A549 (cell line): Measurements from ENCODE around the gene ZNF282.

Source experiments
- CEBPB ChIP-seq, 2 experiments: fragments of >200 bp in 1 of 2; sonication (Bioruptor Twin) in 1 of 2; formaldehyde crosslinking in 1 of 2; IDR thresholded peaks; 2 replicates each; pipeline ENCODE4 v1.6.1; 2012 to 2016
- CTCF ChIP-seq: fragments of >200 bp; sonication (Bioruptor Twin); formaldehyde crosslinking; IDR thresholded peaks from 3 replicates; pipeline ENCODE4 v1.5.1; 2016
- JUNB ChIP-seq: fragments of >200 bp; sonication (Bioruptor Twin); formaldehyde crosslinking; IDR thresholded peaks from 2 replicates; pipeline ENCODE4 v1.6.1; 2016
- MAX ChIP-seq: IDR thresholded peaks from 2 replicates; pipeline ENCODE4 v1.6.1; 2012
- MAZ ChIP-seq: fragments of 150-350 bp; IDR thresholded peaks from 2 replicates; pipeline ENCODE4 v1.6.1; 2014; ENCODE audit warnings: antibody characterized with exemption, low read depth, low read length, borderline replicate concordance
- POLR2AphosphoS2 ChIP-seq: conservative IDR thresholded peaks from 2 replicates; pipeline ENCODE4 v1.6.1; 2012; ENCODE audit warnings: low read length, improper control_type of control experiment, inconsistent platforms
- RCOR1 ChIP-seq: fragments of 150-350 bp; IDR thresholded peaks from 2 replicates; pipeline ENCODE4 v1.6.1; 2014; ENCODE audit warnings: antibody characterized with exemption, low read length, low read depth
- SMC3 ChIP-seq: fragments of >200 bp; sonication (Bioruptor Twin); formaldehyde crosslinking; IDR thresholded peaks from 3 replicates; pipeline ENCODE4 v1.6.1; 2018; ENCODE audit warnings: inconsistent platforms
- TFCP2L1 ChIP-seq: fragments of 250-450 bp; sonication (Bioruptor Pico); IDR thresholded peaks from 2 replicates; pipeline ENCODE4 v1.5.0; 2021; ENCODE audit warnings: mild to moderate bottlenecking

GRCh38 chr7:149184274-149184673, 11.1 kb upstream of the ZNF282 start:
- TF ChIP-seq CTCF = no peak
- TF ChIP-seq RCOR1 = no peak
- no peak for TF ChIP-seq SMC3
- no peak for TF ChIP-seq CEBPB (IDR thresholded peaks at IDR 0.05)
- TF ChIP-seq MAX = no peak
- TF ChIP-seq MAZ = no peak
- no peak for TF ChIP-seq POLR2AphosphoS2
- no peak for TF ChIP-seq TFCP2L1 (CRISPR knock-in tag)
- no peak for TF ChIP-seq JUNB
